T follicular helper cell (primary cell): ENCODE results near the gene PGLYRP1.

Source experiments
- DNase-seq: peaks from one replicate; pipeline ENCODE4 v3.0.0-alpha.2; 2020; ENCODE audit warnings: low read depth

PGLYRP1 gene

DNA sequence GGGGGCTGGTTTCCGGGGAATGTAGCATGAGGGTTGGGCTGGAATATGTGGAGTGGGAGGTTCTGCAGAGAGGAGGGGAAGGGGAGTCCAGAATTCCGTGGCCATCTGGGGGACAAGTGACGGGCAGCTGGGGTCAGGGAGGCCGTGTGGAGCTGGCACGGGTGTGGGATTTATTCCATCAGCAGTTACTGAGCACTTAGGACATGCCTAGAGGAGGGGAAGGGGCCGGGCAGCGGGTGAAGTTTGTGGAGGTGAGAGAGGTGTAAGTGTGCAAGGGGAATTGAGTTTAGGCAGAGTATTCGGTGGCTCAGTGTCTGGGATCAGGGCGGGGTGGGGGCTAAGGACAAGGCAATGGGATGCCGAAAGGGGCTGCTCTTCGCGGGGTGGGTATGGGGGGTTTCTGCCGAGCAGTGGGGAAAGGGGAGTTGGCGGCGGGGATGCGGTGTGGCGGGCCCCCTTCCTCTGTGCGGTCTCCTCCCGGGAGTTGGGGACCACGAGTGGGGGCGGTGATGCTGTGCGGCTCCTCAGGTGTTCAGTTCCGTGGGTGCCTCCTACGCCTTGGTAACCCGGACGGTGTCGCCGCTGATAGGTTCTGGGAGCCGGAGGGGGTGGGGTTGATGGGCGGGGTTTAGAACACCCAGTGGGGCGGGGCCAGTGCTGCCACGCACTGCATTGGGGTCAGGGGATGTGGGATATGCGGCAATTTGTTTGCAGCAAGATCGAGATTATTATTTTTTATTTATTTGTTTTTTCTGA is 22.2 kb downstream of the PGLYRP1 start:
- DNase-seq, result peak; percentile 74

GRCh38 chr19:45999653-46000121 is 23.2 kb downstream of the PGLYRP1 start:
- no peak for DNase-seq

GRCh38 chr19:45998834-45999233 is 24.0 kb downstream of the PGLYRP1 start:
- no peak for DNase-seq

GRCh38 chr19:45996933-45997332 is 25.9 kb downstream of the PGLYRP1 start:
- DNase-seq, result no peak

GRCh38 chr19:45995715-45996385 is 27.0 kb downstream of the PGLYRP1 start:
- no peak for DNase-seq

GRCh38 chr19:45994998-45995714 is 27.7 kb downstream of the PGLYRP1 start, which contains the start of gene CCDC61:
TSS of gene CCDC61 (plus strand) at chr19:45995467. CDS start at chr19:46003019, 7,552 bp downstream.
- DNase-seq, result peak; percentile 95

GRCh38 chr19:45994456-45994997 is 28.3 kb downstream of the PGLYRP1 start:
- DNase-seq, result no peak

- DNase-seq, result no peak
Measured at GRCh38 chr19:45990113-45990728, 32.6 kb downstream of the PGLYRP1 start.

- DNase-seq, result no peak
Measured at GRCh38 chr19:45985321-45985720, 37.5 kb downstream of the PGLYRP1 start.

DNA sequence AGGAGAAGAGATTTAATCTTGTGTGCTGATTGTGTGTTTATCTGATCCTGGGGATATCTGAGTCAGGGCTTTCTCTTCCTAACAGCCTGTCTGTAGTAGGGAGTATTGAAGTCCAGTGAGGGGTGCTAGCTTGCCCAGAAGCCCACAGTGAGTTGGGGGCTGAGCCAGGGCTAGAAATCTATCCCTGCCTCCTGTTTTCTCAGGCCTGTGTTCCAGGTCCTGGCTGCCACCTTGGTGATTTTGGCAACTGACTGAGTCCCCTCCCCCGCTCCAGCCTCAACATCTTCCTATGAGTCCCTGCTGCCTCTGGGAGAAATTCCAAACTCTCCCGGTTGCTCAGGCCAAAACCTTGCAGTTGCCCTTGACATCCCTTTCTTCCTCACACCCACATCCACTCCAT is 41.5 kb downstream of the PGLYRP1 start:
- DNase-seq, result no peak

DNA sequence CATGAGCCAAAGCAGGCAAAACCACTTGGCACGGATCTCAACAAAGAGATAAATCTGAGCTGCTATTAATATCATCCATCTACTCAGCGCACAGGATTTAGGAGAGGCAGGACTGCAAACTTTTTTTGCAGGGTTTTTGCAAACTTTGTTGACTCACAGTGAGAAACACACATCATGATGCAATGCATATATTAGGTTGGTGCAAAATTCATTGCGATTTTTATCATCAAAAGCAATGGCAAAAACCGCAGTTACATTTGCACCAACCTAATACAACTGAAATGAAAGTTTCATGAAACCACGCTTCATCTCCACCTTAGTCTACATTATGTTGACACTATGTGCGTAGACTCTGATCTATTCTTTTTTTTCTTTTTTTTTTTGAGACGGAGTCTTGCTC is 44.7 kb downstream of the PGLYRP1 start:
- no peak for DNase-seq

GRCh38 chr19:45976178-45976577 is 46.7 kb downstream of the PGLYRP1 start:
- no peak for DNase-seq

DNA sequence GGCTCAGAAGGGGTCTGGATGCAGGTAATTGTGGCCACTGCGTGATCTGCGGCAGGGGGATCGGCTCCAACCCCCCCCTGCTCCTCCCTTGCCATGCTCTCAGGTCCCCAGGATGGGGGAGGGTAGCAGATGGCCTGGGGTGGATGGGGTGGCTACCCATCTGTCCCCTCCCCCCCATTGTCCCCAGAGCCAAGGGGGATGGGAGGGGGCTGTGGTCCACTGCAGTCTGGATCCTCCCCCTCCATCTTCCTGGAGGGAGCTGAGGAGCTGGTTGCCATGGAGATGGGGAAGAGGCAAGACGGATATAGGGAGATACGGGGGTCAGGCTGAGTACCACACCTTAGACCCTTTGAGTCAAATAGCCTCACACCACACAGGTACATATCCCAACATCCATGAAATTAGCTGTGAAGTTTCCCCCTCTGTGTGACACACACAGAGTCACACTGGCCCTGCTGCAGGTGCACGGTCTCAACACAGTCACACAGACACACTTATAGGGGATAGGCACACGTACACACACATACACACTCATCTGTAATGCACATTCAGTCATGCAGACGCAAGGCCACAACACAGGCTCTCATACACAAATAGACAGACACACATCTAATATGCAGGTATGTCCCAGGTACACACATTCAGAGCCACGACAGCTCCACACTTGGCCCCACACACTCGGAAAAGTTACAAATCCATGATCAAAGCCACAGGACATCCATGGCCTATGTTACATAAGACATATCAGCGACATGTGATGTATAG is 47.4 kb downstream of the PGLYRP1 start:
- no peak for DNase-seq

GRCh38 chr19:45973553-45974338 is 49.1 kb downstream of the PGLYRP1 start, which contains the start of gene NOVA2:
TSS of gene NOVA2 (minus strand) at chr19:45973865. CDS start at chr19:45973351, 514 bp downstream.
- DNase-seq, result no peak

DNA sequence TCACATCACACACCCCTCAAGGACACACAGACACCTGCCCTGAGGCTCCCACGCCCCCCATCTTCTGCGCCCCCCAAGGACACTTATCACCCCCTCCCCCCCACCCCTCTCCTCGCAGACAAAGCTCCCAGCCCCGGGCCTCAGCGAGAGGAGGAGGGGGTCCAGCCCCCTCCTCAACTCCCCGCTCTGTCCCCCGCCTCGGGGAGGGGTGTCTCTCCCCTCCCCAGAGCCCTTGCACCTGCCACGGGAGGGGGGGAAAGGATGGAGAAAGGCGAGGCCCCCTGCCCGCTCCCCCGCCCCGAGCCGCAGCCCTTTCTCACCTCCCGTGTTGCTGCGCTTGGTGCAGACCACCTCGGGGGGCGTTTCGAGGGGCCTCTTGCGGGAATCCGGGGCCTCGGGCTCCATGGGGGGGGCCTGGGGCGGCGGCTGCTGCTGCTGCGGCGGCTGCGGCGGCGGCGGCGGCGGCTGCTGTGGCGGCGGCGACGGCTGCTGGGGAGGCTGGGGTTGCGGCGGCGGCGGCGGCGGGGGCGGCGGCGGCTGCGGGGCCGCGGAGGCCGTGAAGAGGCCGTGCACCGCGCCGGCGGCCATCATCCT is 49.8 kb downstream of the PGLYRP1 start:
- no peak for DNase-seq

GRCh38 chr19:45972081-45972946 is 50.5 kb downstream of the PGLYRP1 start:
- no peak for DNase-seq

GRCh38 chr19:45971260-45971902 is 51.5 kb downstream of the PGLYRP1 start:
- no peak for DNase-seq

DNA sequence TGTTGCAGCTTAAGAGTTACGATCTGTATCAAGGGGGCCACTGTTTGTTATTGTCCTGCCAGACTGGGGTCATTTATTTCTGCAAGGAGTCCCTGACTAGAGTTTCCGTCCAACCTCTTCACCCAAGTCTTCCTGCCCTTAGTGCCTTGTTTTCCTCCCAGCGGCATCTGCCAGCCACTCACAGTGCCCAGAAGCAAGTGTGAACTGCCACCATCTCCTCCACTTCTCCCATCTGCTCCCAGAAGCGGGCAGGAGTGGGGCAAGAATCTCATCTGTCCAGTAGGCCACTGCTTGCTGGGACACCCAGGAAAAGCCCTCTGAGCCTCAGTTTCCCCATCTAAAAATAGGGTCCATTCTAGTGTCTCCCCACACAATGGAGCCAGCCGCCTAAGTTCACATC is 53.2 kb downstream of the PGLYRP1 start:
- DNase-seq, result no peak
